Measurements from ENCODE around the gene SLCO2A1. TPM values are rescaled to one million over a fixed set of nuclear protein-coding genes. Genes with fewer than 3 reads are reported as not detected.

Gene SLCO2A1
- total and polyA plus RNA-seq, 11 donors, result 2.8 to 28.4 (median 13.9) TPM

DNA sequence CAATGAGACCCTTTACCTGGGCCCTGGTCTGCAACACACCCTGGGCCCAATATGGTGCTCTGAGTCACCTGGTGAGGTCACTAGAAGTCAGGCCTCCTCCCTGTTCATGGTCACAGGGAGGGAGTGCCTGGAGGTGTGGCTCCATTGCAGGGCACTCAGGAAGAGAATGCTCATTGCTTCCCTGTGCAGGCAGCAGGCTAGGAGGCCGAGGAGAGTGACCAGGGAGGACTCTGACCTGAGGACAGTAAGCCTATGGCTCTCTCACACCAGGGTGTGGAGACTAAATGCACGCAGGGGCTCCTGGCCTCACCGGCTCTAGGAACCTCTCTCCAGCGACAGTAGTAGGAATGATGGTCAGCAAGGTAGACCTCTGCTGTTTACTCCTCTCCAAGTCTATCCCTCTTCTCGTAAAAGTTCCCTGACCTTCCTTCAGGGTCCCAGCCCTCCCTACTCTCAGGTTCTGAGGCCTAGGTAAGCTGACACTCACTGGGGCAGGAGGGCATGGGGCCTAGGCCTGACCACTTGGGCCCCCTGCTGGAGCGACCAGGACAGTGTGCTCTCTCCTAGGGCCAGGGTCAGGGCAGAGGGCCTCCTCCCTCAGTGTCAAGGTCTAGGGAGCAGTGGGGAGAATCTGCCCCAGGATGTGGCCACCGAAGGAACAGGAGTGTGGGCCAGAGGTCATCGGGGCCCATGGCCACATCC is 9.6 kb upstream of the SLCO2A1 start:
- peak in 1 of 5 donors; percentile 64 for DNase-seq
- intact Hi-C loops (cut with DNase I), result loop anchor here in 2 of 10 donors (5.0 to 10.0 kb wide), 2 partner anchors 105 to 107 kb away; no protein-coding TSS in a partner anchor
- Histone ChIP-seq H3K4me3 (no peak overlapping the region), H3K27me3 (no peaks in the 10 kb centered on the region), H3K27ac (no peak overlapping the region), H3K36me3 (no peaks in the 10 kb centered on the region), H3K9me3 (peaks cover 0 to 12% (median 2%) of the 10 kb centered on the region in 12 donors), H3K4me1 (peaks cover 0 to 8% (median 0%) of the 10 kb centered on the region in 12 donors)
- TF ChIP-seq POLR2A (IDR thresholded peaks at IDR 0.05) (no peak), CTCF (IDR thresholded peaks at IDR 0.05) (peak in 11 of 12 donors; percentile 11 to 46 (median 31))
- ATAC-seq, result peak in 3 of 4 donors; percentile 61 to 77 (median 66)
- 77 to 84% (median 79%) methylated on average over 7 to 8 of the region's 8 CpGs for WGBS, 4 donors

DNA sequence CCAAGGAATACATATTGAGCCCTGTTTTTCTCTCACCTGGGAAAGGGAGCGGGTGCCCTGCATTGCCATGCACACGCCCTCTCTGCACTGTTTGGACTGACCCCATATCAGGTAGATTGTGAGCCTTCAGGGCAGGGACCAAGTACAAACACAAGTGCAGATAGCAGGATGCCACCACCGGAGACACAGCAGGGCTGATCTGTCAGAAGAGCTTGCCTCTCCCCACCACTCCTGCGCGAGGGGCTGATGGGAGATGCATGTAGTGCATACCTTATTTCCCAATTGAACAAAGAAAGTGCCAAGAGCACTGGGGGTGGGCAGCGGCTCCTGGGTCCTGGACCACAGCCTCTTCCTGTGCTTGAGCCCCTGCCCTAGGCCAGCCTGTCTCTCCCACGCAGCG is 9.0 kb upstream of the SLCO2A1 start:
- intact Hi-C loops (cut with DNase I), result loop anchor here in 2 of 10 donors (5.0 to 10.0 kb wide), 2 partner anchors 104 to 106 kb away; no protein-coding TSS in a partner anchor
- Histone ChIP-seq H3K27ac (no peak overlapping the region), H3K27me3 (no peaks in the 10 kb centered on the region), H3K4me1 (peaks cover 0 to 8% (median 0%) of the 10 kb centered on the region in 12 donors), H3K4me3 (no peak overlapping the region), H3K36me3 (no peaks in the 10 kb centered on the region), H3K9me3 (peaks cover 0 to 7% (median 0%) of the 10 kb centered on the region in 12 donors)
- no peak for TF ChIP-seq CTCF (IDR thresholded peaks at IDR 0.05)
- no peak for TF ChIP-seq POLR2A (IDR thresholded peaks at IDR 0.05)
- WGBS, 4 donors, result 93 to 97% (median 95%) methylated on average over 6 to 8 of the region's 8 CpGs
- no peak for ATAC-seq
- DNase-seq, result no peak

- ATAC-seq, result peak in 1 of 4 donors; percentile 8
- Histone ChIP-seq H3K27ac (no peak overlapping the region), H3K4me1 (peaks cover 0 to 8% (median 0%) of the 10 kb centered on the region in 12 donors), H3K36me3 (no peaks in the 10 kb centered on the region), H3K4me3 (no peak overlapping the region), H3K9me3 (peaks cover 0 to 7% (median 0%) of the 10 kb centered on the region in 12 donors), H3K27me3 (no peaks in the 10 kb centered on the region)
- intact Hi-C loops (cut with DNase I), result loop anchor here in 2 of 10 donors (5.0 to 10.0 kb wide), 2 partner anchors 103 to 106 kb away; no protein-coding TSS in a partner anchor
- TF ChIP-seq POLR2A (IDR thresholded peaks at IDR 0.05), result no peak
- no peak for TF ChIP-seq CTCF (IDR thresholded peaks at IDR 0.05)
- WGBS, 4 donors, result 72 to 94% (median 83%) methylated on average over 10 of the region's 10 CpGs
- DNase-seq, result no peak
Observed at GRCh38 chr3:134038071-134038491, 8.4 kb upstream of the SLCO2A1 start.

DNA sequence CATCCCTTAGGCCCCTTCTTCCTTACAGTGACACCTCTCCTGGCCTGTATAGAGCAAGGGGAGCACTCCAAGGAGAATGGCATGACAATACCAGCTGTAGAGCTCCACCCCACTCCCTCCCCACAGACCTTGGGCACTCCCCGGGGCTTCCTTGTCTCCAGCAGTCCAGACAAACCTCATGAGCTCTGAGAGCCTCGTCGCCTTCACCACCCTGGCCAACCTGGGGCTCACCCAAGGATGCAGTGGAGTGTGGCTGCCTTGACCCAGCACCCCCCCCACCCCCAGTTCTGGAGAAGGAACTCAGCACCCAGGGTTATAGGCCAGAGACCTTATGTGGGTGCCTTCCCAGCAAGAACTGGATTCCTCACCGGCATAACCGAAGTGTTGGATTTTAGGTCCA is 7.4 kb upstream of the SLCO2A1 start:
- Histone ChIP-seq H3K27ac (no peak overlapping the region), H3K9me3 (peaks cover 0 to 2% (median 0%) of the 10 kb centered on the region in 12 donors), H3K4me3 (no peak overlapping the region), H3K36me3 (no peaks in the 10 kb centered on the region), H3K4me1 (peaks cover 0 to 8% (median 0%) of the 10 kb centered on the region in 12 donors), H3K27me3 (no peaks in the 10 kb centered on the region)
- intact Hi-C loops (cut with DNase I), result loop anchor here in 2 of 10 donors (5.0 to 10.0 kb wide), 2 partner anchors 102 to 105 kb away; no protein-coding TSS in a partner anchor
- ATAC-seq (no peak), DNase-seq (no peak)
- no peak for TF ChIP-seq POLR2A (IDR thresholded peaks at IDR 0.05)
- no peak for TF ChIP-seq CTCF (IDR thresholded peaks at IDR 0.05)
- 85 to 91% (median 89%) methylated on average over 5 of the region's 5 CpGs for WGBS, 4 donors
